Heart left ventricle (tissue), 16 donors: Measurements from ENCODE around the gene GPN1. TPM values are rescaled to one million over a fixed set of nuclear protein-coding genes. Genes with fewer than 3 reads are reported as not detected.

Experiments used
- ATAC-seq, 4 donors: fragments of 200-7000 bp; cut with Tn5 transposase; one replicate each; pipeline ENCODE4 v1.9.1; 2020 to 2022; ENCODE audit warnings: moderate library complexity in 4 of 4, mild to moderate bottlenecking in 3 of 4, moderate number of reproducible peaks in 1 of 4
- DNase-seq, 5 donors: peaks; one replicate each; pipeline ENCODE4 v3.0.0-alpha.2; 2020
- H3K27ac ChIP-seq, 12 donors: fragments of 200-600 bp; sonication (generic) in 4 of 12; one replicate each; pipeline versions ENCODE4 v1.5.0 to v1.8.0; 2016 to 2022; ENCODE audit warnings: mild to moderate bottlenecking in 2 of 12
- H3K27me3 ChIP-seq, 9 donors: fragments of 200-600 bp; sonication (generic) in 2 of 9; one replicate each; pipeline versions ENCODE4 v1.5.1 to v1.8.0; 2016 to 2022; ENCODE audit warnings: mild to moderate bottlenecking in 3 of 9
- H3K36me3 ChIP-seq, 9 donors: fragments of 200-600 bp; sonication (generic) in 2 of 9; one replicate each; pipeline versions ENCODE4 v1.5.0 to v1.8.0; 2018 to 2022; ENCODE audit warnings: mild to moderate bottlenecking in 2 of 9
- H3K4me1 ChIP-seq, 12 donors: fragments of 200-600 bp; sonication (generic) in 4 of 12; one replicate each; pipeline versions ENCODE4 v1.5.0 to v1.8.0; 2016 to 2022; ENCODE audit warnings: mild to moderate bottlenecking in 3 of 12
- H3K4me3 ChIP-seq, 12 donors: fragments of 200-600 bp; sonication (generic) in 4 of 12; one replicate each; pipeline versions ENCODE4 v1.5.0 to v1.8.0; 2017 to 2022; ENCODE audit warnings: mild to moderate bottlenecking in 9 of 12, moderate library complexity in 4 of 12
- H3K9me3 ChIP-seq, 12 donors: fragments of 200-600 bp; sonication (generic) in 4 of 12; one replicate each; pipeline versions ENCODE4 v1.5.0 to v1.8.0; 2016 to 2022; ENCODE audit warnings: mild to moderate bottlenecking in 1 of 12
- CTCF ChIP-seq, 12 donors: fragments of 200-600 bp; sonication (generic) in 4 of 12; IDR thresholded peaks; one replicate each; pipeline versions ENCODE4 v1.5.0 to v1.8.0; 2018 to 2022; ENCODE audit warnings: antibody characterized with exemption in 12 of 12, mild to moderate bottlenecking in 5 of 12
- POLR2A ChIP-seq, 2 donors: fragments of 450-650 bp; IDR thresholded peaks; one replicate each; pipeline ENCODE4 v1.6.1; 2017; ENCODE audit warnings: antibody characterized with exemption in 2 of 2, mild to moderate bottlenecking in 2 of 2, moderate library complexity in 2 of 2
- WGBS, 4 donors: extraction: QIAGEN DNeasy Blood & Tissue Kit in 2 of 4; methylation state at CpG; one replicate each; pipeline versions ENCODE4 v1.1.5 to v1.1.7; 2013 to 2018; 5-methylcytosine and 5-hydroxymethylcytosine counted together
- intact Hi-C, 10 donors: fragments of 100-400 bp; cut with DNase I; formaldehyde crosslinking; loops; one replicate each; pipeline versions ENCODE4 v1.11.1 to v1.14.2; 2022
- polyA plus RNA-seq, 2 donors: library from polyadenylated mRNA; stranded (reverse); fragments of 200-250 nt; gene quantifications; one replicate each; pipeline ENCODE4 v1.2.3, GENCODE V29; 2013
- total RNA-seq, 9 donors: library from RNA; depleted of rRNA in 2 of 9; stranded (reverse); fragments of >200 nt in 2 of 9; fragmentation: NEBNext Ultra II Directional in 3 of 9; extraction: Animal tissue kit (Norgen Biotek cat#: 25700) in 3 of 9; gene quantifications; one replicate each; pipeline versions ENCODE4 v1.1.0 to v1.2.4, GENCODE V29; 2016 to 2023
- donor health status: ischemic (EF 13 %, LVEDD 7.1; RV severe dilation, severe dysfunction).
- donor health status: healthy with polysubstance abuse.
- donor health status: DM: no; HTN: yes; CAD: no.
- donor health status: DM: no; HTN: no; CAD: no.
- donor health status: ischemic (EF 25% LVEDD 6.9; RV normal size, moderate dysfunction).
- donor health status: ischemic (EF 25% LVEDD 5.7; RV mildly dilated, moderate dysfunction).
- donor health status: healthy.
- donor health status: DM: yes; HTN: yes; CAD: no.
- donor health status: ischemic (EF 35%, LVEDD 5.7; RV mildly dilated, moderate dysfunction).
- donor health status: nonischemic (EF 11% LVEDD 7.7; RV severe dilation, severe dysfunction).
- donor health status: DM: yes; HTN: yes; CAD: no.
- donor health status: PGD.
- donor health status: ischemic (EF 29% LVEDD 5.4; RV normal size, mild dysfunction).
- donor health status: nonischemic (EF 23%, LVEDD 6.1; RV moderate dilation, normal function).

Gene GPN1
- total and polyA plus RNA-seq, 11 donors: 10.1 to 35.9 (median 19.4) TPM

- Histone ChIP-seq H3K4me3 (peak within 1 kb of the TSS; percentile 36 to 81 (median 65)), H3K9me3 (peaks cover 0 to 24% (median 10%) of the 10 kb centered on the region in 12 donors), H3K4me1 (peaks cover 3 to 31% (median 16%) of the 10 kb centered on the region in 12 donors), H3K27me3 (no peaks in the 10 kb centered on the region), H3K27ac (peak within 1 kb of the TSS in 11 of 12 donors; percentile 1 to 83 (median 68)), H3K36me3 (no peaks in the 10 kb centered on the region)
- TF ChIP-seq CTCF (IDR thresholded peaks at IDR 0.05) (peak in 2 of 12 donors; percentile 18 to 20), POLR2A (IDR thresholded peaks at IDR 0.05) (peak in 1 of 2 donors; percentile 62)
- DNase-seq: peak; percentile 87 to 94 (median 93)
- peak; percentile 95 to 98 (median 98) for ATAC-seq
- 1 to 2% (median 1%) methylated on average over 22 to 38 of the region's 38 CpGs for WGBS, 4 donors
- intact Hi-C loops: loop anchor here in 5 of 10 donors (2.0 to 10.0 kb wide), 6 partner anchors 46 to 151 kb away; partner anchors contain the start of genes FNDC4 (in 2 of the 5), GCKR (in 2 of the 5), CCDC121 (in 1 of the 5) and GPN1 (in 1 of the 5)
These were observed 46.0 kb upstream of the GPN1 start, which contains the start of gene ZNF512 for GRCh38 chr2:27582695-27583389. Gene ZNF512 (plus strand): TSS chr2:27583042. CDS start chr2:27583113, 71 bp downstream.

GRCh38 chr2:27583390-27583915 is 45.4 kb upstream of the GPN1 start:
- H3K27ac ChIP-seq: peak overlapping the region in 11 of 12 donors; percentile 1 to 83 (median 68)
- H3K4me1 ChIP-seq: peaks cover 3 to 31% (median 16%) of the 10 kb centered on the region in 12 donors
- no peak for DNase-seq
- H3K4me3 ChIP-seq: peak overlapping the region; percentile 36 to 81 (median 65)
- H3K36me3 ChIP-seq: no peaks in the 10 kb centered on the region
- intact Hi-C loops: loop anchor here in 5 of 10 donors (2.0 to 10.0 kb wide), 6 partner anchors 45 to 151 kb away; partner anchors contain the start of genes FNDC4 (in 2 of the 5), GCKR (in 2 of the 5), CCDC121 (in 1 of the 5) and GPN1 (in 1 of the 5)
- ATAC-seq: peak in 1 of 4 donors; percentile 2
- WGBS, 4 donors: 5 to 9% (median 6%) methylated on average over 12 of the region's 12 CpGs
- no peaks in the 10 kb centered on the region for H3K27me3 ChIP-seq
- H3K9me3 ChIP-seq: peaks cover 0 to 17% (median 6%) of the 10 kb centered on the region in 12 donors
- TF ChIP-seq POLR2A (IDR thresholded peaks at IDR 0.05): no peak
- no peak for TF ChIP-seq CTCF (IDR thresholded peaks at IDR 0.05)

GRCh38 chr2:27584597-27584996 is 44.3 kb upstream of the GPN1 start:
- WGBS, 4 donors: 69 to 84% (median 75%) methylated on average over 3 of the region's 3 CpGs
- peaks cover 0 to 20% (median 5%) of the 10 kb centered on the region in 12 donors for H3K9me3 ChIP-seq
- H3K27me3 ChIP-seq: no peaks in the 10 kb centered on the region
- H3K36me3 ChIP-seq: no peaks in the 10 kb centered on the region
- H3K27ac ChIP-seq: no peak overlapping the region
- intact Hi-C loops: loop anchor here in 4 of 10 donors (5.0 to 10.0 kb wide), 4 partner anchors 87 to 152 kb away; partner anchors contain the start of genes FNDC4 (in 2 of the 4) and GCKR (in 2 of the 4)
- DNase-seq (no peak), ATAC-seq (no peak)
- peaks cover 3 to 31% (median 16%) of the 10 kb centered on the region in 12 donors for H3K4me1 ChIP-seq
- no peak for TF ChIP-seq POLR2A (IDR thresholded peaks at IDR 0.05)
- H3K4me3 ChIP-seq: peak overlapping the region in 1 of 12 donors; percentile 77

- Histone ChIP-seq H3K9me3 (peaks cover 0 to 40% (median 14%) of the 10 kb centered on the region in 12 donors), H3K27ac (no peak overlapping the region), H3K27me3 (no peaks in the 10 kb centered on the region), H3K4me3 (no peak overlapping the region), H3K4me1 (peaks cover 3 to 30% (median 16%) of the 10 kb centered on the region in 12 donors), H3K36me3 (peaks cover 0 to 4% (median 0%) of the 10 kb centered on the region in 9 donors)
- no peak for ATAC-seq
- intact Hi-C loops: loop anchor here in 1 of 10 donors (10.0 kb wide), 1 partner anchor 92 kb away; the partner anchor contains the start of genes FNDC4 and GCKR
- TF ChIP-seq CTCF (IDR thresholded peaks at IDR 0.05) (no peak), POLR2A (IDR thresholded peaks at IDR 0.05) (no peak)
- DNase-seq: no peak
- 96 to 99% (median 96%) methylated on average over 2 of the region's 2 CpGs for WGBS, 4 donors
These were observed 41.8 kb upstream of the GPN1 start for GRCh38 chr2:27587025-27587424.
